ENCODE data around the gene KNDC1. TPM values are rescaled to one million over a fixed set of nuclear protein-coding genes. Genes with fewer than 3 reads are reported as not detected.

The KNDC1 gene
- total and polyA plus RNA-seq, 10 of the 15 experiments (the other 5 are each of a cell fraction or from before 2014, with no cell fraction given) = 0.03 to 0.11 (median 0.05) TPM; not detected in 7

DNA sequence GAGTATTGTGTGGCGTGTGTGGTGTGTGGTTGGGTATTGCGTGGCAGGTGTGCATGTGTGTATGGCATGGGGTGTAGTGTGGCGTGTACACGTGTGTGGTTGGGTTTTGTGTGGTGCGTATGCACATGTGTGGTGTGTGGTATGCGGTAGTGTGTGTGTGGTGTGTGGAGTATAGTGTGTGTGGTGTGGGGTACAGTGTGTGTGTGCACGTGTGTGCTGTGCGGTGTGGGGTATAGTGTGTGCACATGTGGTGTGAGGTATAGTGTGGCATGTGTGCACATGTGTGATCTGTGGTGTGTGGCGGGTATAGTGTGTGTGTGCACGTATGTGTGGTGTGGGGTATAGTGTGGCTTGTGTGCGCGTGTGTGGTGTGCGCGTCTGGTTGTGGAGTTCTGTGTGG lies 49.1 kb downstream of the KNDC1 start (continued):
- TF ChIP-seq EP300 (IDR thresholded peaks at IDR 0.05; ENCODE audit: borderline replicate concordance in 1 of 2, control insufficient read depth in 1 of 2, low read depth in 2 of 2, low read length in 2 of 2) = no peak
- TF ChIP-seq TCF7 (IDR thresholded peaks at IDR 0.05; ENCODE audit: borderline replicate concordance) = no peak
- no peak for TF ChIP-seq ZNF384 (IDR thresholded peaks at IDR 0.05; ENCODE audit: borderline replicate concordance, low read depth, low read length)
- no peak for TF ChIP-seq MYC (IDR thresholded peaks at IDR 0.05; ENCODE audit: insufficient read depth, insufficient read length, insufficient replicate concordance, low read length, severe bottlenecking)

- Histone ChIP-seq H3K9ac (ENCODE audit: control insufficient read depth, insufficient read depth, low read length) (no peak overlapping the region), H3K36me3 (ENCODE audit: control insufficient read depth in 2 of 2, insufficient read depth in 2 of 2, low read length in 1 of 2) (no peaks in the 10 kb centered on the region), H3K4me1 (ENCODE audit: control insufficient read depth, insufficient read depth, low read length) (no peaks in the 10 kb centered on the region), H3K79me2 (ENCODE audit: control insufficient read depth, insufficient read depth, low read length) (no peaks in the 10 kb centered on the region), H2AFZ (ENCODE audit: control insufficient read depth, low read depth, low read length) (no peak overlapping the region), H4K20me1 (ENCODE audit: control insufficient read depth, insufficient read depth) (no peaks in the 10 kb centered on the region), H3K27ac (ENCODE audit: control insufficient read depth, insufficient read depth) (no peak overlapping the region), H3K4me3 (no peak overlapping the region), H3K4me2 (ENCODE audit: control insufficient read depth, insufficient read depth) (no peak overlapping the region), H3K9me3 (replicated peaks; ENCODE audit: control insufficient read depth, insufficient read depth, low read length) (no peaks in the 10 kb centered on the region), H3K27me3 (replicated peaks in 1 of 2; ENCODE audit: control insufficient read depth in 2 of 2, insufficient read depth in 2 of 2, low read length in 1 of 2) (no peaks in the 10 kb centered on the region)
- TF ChIP-seq DPF2 (IDR thresholded peaks at IDR 0.05) (no peak), CEBPB (IDR thresholded peaks at IDR 0.05; ENCODE audit: borderline replicate concordance in 1 of 2, low read depth in 2 of 2, low read length in 2 of 2) (no peak), NFYA (IDR thresholded peaks at IDR 0.05; ENCODE audit: borderline replicate concordance, low read depth, low read length) (no peak), EP300 (IDR thresholded peaks at IDR 0.05; ENCODE audit: borderline replicate concordance in 1 of 2, control insufficient read depth in 1 of 2, low read depth in 2 of 2, low read length in 2 of 2) (no peak), MTA3 (IDR thresholded peaks at IDR 0.05; ENCODE audit: borderline replicate concordance, low read length) (no peak), SREBF2 (IDR thresholded peaks at IDR 0.05; ENCODE audit: low read length) (no peak), EZH2 (IDR thresholded peaks at IDR 0.05; ENCODE audit: borderline replicate concordance, control insufficient read depth, low read depth, low read length) (no peak)
- TF ChIP-seq, protein P1, sequence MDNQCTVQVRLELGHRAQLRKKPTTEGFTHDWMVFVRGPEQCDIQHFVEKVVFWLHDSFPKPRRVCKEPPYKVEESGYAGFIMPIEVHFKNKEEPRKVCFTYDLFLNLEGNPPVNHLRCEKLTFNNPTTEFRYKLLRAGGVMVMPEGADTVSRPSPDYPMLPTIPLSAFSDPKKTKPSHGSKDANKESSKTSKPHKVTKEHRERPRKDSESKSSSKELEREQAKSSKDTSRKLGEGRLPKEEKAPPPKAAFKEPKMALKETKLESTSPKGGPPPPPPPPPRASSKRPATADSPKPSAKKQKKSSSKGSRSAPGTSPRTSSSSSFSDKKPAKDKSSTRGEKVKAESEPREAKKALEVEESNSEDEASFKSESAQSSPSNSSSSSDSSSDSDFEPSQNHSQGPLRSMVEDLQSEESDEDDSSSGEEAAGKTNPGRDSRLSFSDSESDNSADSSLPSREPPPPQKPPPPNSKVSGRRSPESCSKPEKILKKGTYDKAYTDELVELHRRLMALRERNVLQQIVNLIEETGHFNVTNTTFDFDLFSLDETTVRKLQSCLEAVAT (IDR thresholded peaks at IDR 0.05) = no peak
- in situ Hi-C loops (cut with MboI) (no loop called here), intact Hi-C loops (cut with micrococcal nuclease; ENCODE audit: unreplicated experiment) (no loop called here)
- POLR2A ChIA-PET = no interaction called here
- FAIRE-seq = no peak
- WGBS (ENCODE audit: insufficient coverage, insufficient replicate concordance, low lambda C conversion rate, missing lambda C conversion rate) = 68% methylated on average over 20 of the region's 20 CpGs
- no TSS peak for BruUV-seq (replicated peaks)
- no peak for ATAC-seq
- SMC1A ChIA-PET (ENCODE audit: uncharacterized antibody, unreplicated experiment) = no interaction called here
- DNase-seq (ENCODE audit: low read depth, low spot score) = no peak
- CTCF ChIA-PET = no interaction called here
- RAD21 ChIA-PET (ENCODE audit: unreplicated experiment) = no interaction called here
Measured at GRCh38 chr10:133209641-133210040, 49.6 kb downstream of the KNDC1 start.
